ENCODE results near the gene DNHD1.

Gene DNHD1

DNA sequence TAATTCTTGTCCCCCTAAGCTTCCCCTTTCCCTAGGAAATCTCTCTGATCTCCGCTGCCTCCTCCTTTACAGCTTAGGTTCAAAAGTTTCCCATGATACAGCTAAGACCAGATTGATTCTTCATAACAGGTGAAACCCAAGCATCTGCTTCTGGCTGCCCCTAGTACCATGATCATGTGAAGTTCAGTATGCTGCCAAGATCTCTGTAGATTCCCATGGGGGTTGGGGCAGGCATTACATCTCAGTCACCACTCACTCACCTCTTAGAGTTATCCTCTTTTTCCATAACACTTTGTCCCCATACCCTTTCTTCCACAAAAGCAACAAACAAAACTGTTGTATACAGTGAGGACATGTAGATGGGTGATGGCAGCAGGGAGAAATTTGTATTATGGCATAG is 62.3 kb downstream of the DNHD1 start:
- TF ChIP-seq CTCF (conservative IDR thresholded peaks at IDR 0.05; ENCODE audit: low read depth, low read length) = no peak
- DNase-seq (ENCODE audit: low read depth) = no peak
- no peak overlapping the region for H3K4me3 ChIP-seq (ENCODE audit: low read depth, low read length)

- H3K4me3 ChIP-seq (ENCODE audit: low read depth, low read length) = no peak overlapping the region
- DNase-seq (ENCODE audit: low read depth) = no peak
- no peak for TF ChIP-seq CTCF (conservative IDR thresholded peaks at IDR 0.05; ENCODE audit: low read depth, low read length)
Measured at GRCh38 chr11:6561288-6561687, 64.2 kb downstream of the DNHD1 start.

GRCh38 chr11:6563121-6563619 is 66.1 kb downstream of the DNHD1 start:
- no peak overlapping the region for H3K4me3 ChIP-seq (ENCODE audit: low read depth, low read length)
- TF ChIP-seq CTCF (conservative IDR thresholded peaks at IDR 0.05; ENCODE audit: low read depth, low read length) = no peak
- no peak for DNase-seq (ENCODE audit: low read depth)

DNA sequence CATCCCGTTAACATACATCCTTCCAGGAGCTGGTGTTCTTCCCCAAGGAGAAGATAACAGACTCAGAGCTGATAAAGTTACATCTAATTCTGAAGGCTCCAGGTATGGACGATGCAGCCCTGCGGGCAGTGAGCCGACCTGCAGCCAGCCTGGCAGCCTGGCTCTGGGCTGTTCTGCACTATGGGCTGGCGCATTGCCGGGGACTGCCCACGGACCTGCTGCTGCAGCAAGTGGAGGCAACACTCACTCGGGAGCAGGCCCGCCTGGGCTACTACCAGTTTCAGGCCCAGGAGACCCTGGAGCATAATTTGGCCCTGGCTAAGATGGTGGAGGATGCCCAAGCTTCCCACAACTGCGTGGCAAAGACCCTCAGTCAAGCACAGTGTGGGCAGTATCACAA is 66.6 kb downstream of the DNHD1 start:
- H3K4me3 ChIP-seq (ENCODE audit: low read depth, low read length) = no peak overlapping the region
- TF ChIP-seq CTCF (conservative IDR thresholded peaks at IDR 0.05; ENCODE audit: low read depth, low read length) = no peak
- DNase-seq (ENCODE audit: low read depth) = no peak

GRCh38 chr11:6565325-6565724 is 68.2 kb downstream of the DNHD1 start:
- no peak for TF ChIP-seq CTCF (conservative IDR thresholded peaks at IDR 0.05; ENCODE audit: low read depth, low read length)
- no peak overlapping the region for H3K4me3 ChIP-seq (ENCODE audit: low read depth, low read length)
- no peak for DNase-seq (ENCODE audit: low read depth)

GRCh38 chr11:6565988-6566703 is 69.1 kb downstream of the DNHD1 start:
- H3K4me3 ChIP-seq (ENCODE audit: low read depth, low read length) = no peak overlapping the region
- no peak for TF ChIP-seq CTCF (conservative IDR thresholded peaks at IDR 0.05; ENCODE audit: low read depth, low read length)
- no peak for DNase-seq (ENCODE audit: low read depth)

All from choroid plexus epithelial cell (primary cell).